SHP77 treated with DMSO at 0.1 percent for 48 hours (cell line): ENCODE results near the gene MZT2A.
A peak's percentile ranks its signal among the peaks of the same experiment; 100 is the strongest.
"Not testable (repeated sequence)": the region's sequence is repeated elsewhere in the genome, so short reads cannot be mapped to it uniquely, and the experiment has no call there.

ENCODE experiments used
- DNase-seq: peaks from one replicate; lab custom pipeline; 2025; lab: John Stamatoyannopoulos, UW

MZT2A gene

DNA sequence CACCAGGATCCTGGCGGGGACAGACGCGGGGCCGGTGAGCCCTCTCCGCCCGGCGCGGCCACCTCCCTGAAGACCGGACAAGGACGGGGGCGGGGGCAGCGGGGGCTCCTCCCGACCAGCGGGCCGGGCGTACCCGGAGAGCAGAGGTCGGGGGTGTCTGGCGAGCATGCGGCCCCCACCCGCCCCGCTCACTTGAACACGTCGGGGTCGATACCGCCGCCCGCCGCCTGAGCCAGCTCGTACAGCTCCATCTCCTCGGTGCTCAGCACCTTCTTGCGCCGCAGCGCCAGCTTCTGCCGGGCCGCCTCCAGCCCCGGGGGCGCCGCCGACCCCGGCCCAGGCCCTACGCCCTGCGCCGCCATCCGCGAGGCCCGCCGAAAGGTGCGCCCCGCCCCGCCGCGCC, at the start of gene MZT2A:
TSS of gene MZT2A (minus strand) at position 383 of the 403 bp plus-strand sequence. CDS start at position 362, 21 bp downstream.
- DNase-seq, result not testable (repeated sequence)

GRCh38 chr2:131538856-131539255, 46.7 kb upstream of the MZT2A start:
- DNase-seq, result not testable (repeated sequence)

DNA sequence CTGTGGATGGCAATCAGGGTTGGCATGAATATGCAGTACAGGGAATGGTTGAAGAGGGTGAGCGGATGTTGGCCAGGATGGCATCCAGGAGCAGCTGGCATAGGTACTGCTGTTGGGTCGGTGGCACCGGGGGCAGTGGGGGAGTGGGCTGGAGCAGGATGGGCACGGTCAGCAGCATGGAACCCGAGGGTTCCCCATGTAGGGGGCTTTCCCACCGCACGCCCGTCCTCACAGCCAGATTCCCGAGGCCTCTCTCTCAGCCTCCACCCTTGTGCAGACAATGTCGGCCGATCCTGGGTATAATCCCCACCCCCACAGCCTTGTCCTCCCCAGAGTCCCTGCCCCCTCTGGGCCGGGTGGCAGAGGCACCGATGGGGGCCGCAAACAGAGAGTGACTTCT, 44.6 kb upstream of the MZT2A start:
- DNase-seq, result not testable (repeated sequence)

DNA sequence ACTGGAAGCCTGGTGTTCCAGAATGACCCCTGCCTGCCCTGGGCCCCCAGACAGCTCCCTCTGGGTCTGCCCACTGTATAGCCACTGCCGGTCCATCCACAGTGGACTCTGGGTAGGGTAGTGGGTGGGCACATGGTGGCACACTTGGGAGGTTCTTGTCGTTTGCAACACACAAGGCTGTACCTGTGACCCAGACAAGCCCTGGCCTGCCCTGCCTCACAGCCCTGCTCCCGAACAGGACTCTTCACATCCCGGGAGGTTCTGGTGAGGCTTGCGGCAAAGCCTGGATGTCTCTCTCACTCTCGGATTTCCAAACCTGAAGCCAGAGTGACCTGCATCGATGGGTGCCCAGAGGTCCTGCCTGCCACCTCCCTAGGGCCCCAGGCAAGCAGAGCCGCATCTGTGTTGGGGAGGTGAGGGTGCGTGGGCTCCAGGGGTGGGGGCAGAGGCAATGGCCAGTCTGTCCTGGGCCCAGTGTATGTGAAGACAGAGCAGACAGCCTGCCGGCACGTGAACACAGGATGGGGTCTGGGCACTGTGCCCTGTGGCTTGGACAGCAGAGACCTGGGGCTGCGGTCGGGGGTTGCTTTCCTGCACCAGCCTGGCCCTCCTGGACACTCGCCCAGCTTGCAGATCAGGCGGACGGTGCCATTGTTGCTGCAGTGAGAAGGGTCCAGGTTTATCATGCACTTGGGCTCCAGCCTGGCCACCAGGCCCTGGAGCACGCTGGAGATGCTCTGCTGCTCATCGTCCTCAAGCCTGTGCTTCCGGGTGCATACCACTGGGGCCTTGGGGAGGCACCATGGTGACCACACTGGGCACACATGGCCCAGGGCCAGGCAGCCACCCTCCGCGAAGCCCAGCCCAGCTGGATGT, 44.0 kb upstream of the MZT2A start:
- DNase-seq, result not testable (repeated sequence)

GRCh38 chr2:131535526-131535925, 43.3 kb upstream of the MZT2A start:
- no peak for DNase-seq

- not testable (repeated sequence) for DNase-seq
These were observed 42.8 kb upstream of the MZT2A start for GRCh38 chr2:131534965-131535364.

GRCh38 chr2:131534317-131534672, 42.1 kb upstream of the MZT2A start:
- not testable (repeated sequence) for DNase-seq

GRCh38 chr2:131533609-131534316, 41.6 kb upstream of the MZT2A start:
- not testable (repeated sequence) for DNase-seq

DNA sequence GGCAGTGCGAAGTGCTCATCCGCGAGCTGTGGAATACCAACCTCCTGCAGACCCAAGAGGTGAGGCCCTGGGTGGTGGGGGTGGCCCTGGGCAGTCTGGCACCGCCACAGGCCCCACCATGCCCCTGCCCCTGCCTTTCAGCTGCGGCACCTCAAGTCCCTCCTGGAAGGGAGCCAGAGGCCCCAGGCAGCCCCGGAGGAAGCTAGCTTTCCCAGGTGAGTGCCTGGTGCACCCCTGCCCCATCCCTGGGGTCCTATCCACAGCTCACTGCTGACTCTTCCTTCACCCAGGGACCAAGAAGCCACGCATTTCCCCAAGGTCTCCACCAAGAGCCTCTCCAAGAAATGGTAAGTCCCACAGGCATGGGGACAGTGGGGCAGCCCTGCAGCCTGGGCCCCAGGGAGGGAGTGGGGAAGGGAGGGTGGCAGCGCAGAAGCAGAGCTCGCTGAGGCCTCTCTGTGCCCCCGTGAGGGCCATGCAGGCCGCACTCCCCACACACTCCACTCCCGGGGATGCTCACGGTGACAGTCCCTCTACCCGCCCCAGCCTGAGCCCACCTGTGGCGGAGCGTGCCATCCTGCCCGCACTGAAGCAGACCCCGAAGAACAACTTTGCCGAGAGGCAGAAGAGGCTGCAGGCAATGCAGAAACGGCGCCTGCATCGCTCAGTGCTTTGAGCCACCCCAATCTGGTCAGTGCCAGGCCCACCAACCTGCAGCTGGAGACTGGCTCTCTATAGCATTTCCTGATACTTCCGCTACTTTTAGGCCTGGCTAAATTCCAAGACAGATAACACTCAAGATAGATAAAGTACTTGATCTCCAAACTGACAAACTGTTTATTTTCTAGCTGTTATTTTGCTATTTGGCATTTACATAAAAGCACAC, 40.8 kb upstream of the MZT2A start:
- not testable (repeated sequence) for DNase-seq

DNA sequence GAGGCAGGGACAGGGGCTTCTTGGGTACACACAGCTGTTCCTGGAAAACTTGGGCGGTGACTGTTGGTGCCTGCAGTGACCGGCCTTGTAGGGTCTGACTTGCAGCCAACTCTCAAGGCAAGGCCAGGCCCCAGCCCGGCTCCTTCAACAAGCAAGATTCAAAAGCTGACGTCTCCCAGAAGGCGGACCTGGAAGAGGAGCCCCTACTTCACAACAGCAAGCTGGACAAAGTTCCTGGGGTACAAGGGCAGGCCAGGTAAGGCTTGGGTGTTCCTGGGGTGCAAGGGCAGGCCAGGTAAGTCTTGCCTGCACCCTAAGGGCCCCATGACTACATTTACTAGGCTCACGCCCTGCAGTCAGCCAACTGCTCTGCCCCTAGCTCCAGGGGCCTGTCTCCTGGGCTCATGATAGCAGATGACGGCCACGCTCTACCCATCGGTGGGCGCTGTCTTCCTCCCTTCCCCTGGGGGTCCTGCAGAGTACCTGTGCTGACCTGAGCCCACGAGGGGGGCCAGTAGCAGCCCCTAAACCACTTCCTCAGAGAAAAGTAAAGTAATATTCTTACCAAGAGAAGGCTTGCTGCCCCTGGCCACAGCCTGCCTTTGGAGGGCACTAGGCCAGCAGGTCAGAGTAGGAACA, 39.5 kb upstream of the MZT2A start:
- DNase-seq, result not testable (repeated sequence)

DNA sequence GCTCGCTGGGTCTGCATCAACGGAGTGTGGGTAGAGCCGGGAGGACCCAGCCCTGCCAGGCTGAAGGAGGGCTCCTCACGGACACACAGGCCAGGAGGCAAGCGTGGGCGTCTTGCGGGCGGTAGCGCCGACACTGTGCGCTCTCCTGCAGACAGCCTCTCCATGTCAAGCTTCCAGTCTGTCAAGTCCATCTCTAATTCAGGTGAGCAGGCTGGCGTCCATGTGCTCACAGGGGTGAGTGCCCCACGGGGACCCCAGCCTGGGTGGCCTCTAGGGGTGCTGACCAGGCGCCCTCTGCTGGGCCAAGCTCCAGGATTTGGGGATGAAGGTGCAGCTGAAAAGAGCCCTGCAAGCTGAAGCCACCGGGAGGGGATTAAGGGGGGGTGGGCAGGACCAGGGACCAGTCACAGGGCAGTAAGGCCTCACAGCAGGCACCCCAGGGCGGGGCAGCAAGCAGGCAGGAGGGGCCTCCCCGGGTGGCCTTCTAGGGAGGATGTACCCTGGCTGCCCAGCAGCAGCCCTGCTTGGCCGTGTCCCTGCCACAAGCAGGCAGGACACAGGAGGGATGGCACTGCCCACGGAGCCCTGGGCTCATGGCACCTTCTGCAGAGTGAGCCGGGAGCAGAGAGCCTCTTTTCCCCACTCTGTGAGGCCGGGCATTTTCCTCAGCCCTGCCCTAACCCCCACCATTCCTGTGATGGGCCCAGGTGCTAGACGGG, 38.6 kb upstream of the MZT2A start:
- not testable (repeated sequence) for DNase-seq

DNA sequence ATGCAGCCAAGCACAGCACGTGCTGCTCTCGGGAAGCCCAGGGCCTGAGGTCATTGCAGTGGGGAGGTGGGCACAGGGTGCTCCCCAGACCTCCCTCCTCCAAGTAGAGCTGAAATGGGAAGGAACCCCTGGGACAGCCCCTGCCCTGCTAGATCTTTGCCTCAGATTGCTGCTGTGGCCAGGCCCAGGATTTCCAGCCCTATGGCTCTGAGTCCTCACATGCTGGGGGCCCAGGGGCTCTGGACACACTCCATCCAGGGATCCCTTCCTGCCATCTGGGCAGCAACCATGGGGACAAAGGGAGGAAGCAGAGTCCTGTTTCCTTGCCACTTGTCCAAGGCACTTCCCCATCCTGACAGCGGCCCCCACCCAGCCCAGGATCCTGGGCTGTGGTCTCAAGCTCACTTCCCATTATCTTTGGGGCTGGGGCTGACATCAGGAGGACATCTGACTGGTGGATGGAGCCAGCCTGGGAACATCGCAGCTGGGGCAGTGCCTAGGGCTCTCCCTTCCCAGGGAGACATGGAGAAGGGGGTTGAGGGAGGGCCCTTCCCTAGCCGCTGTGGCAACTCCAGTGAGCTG, 37.8 kb upstream of the MZT2A start:
- DNase-seq, result not testable (repeated sequence)

GRCh38 chr2:131528981-131529863, 37.0 kb upstream of the MZT2A start:
- DNase-seq, result not testable (repeated sequence)

GRCh38 chr2:131527131-131528001, 35.2 kb upstream of the MZT2A start, which contains the start of gene CCDC74A:
TSS of gene CCDC74A (plus strand) at chr2:131527888. CDS start at chr2:131527971, 83 bp downstream.
- DNase-seq, result peak; percentile 30

DNA sequence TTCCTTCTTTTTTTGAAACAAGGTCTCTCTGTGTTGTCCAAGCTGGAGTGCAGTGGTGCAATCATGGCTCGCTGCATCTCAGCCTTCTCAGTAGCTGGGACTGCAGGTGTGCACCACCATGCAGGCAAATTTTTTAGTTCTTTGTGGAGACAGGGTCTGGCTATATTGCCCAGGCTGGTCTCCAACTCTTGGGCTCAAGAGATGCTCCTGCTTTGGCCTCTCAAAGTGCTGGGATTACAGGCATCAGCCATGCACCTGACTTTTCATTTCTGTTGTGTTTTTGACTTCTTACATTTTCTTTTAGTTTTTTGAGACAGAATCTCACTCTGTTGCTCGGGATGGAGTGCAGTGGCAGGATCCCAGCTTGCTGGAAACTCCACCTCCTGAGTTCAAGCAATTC, 33.1 kb upstream of the MZT2A start:
- not testable (repeated sequence) for DNase-seq

GRCh38 chr2:131521961-131522781, 30.0 kb upstream of the MZT2A start:
- DNase-seq, result no peak

GRCh38 chr2:131521524-131521923, 29.3 kb upstream of the MZT2A start:
- not testable (repeated sequence) for DNase-seq
